ENCODE measurements around the gene ALG1L2.
"Not testable (repeated sequence)": the region's sequence is repeated elsewhere in the genome, so short reads cannot be mapped to it uniquely, and the experiment has no call there.

ALG1L2 gene

GRCh38 chr3:130136337-130136736 is 54.7 kb downstream of the ALG1L2 start:
- DNase-seq, result not testable (repeated sequence)

DNA sequence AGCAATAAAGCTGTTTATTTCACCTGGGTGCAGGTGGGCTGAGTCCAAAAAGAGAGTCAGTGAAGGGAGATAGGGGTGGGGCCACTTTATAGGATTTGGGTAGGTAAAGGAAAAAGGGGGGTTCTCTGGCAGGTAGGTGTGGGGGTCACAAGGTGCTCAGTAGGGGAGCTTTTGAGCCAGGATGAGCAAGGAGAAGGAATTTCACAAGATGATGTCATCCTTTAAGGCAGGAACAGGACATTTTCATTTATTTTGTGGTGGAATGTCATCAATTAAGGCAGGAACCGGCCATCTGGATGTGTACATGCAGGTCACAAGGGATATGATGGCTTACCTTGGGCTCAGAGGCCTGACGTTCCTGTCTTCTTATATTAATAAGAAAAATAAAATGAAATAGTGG is 56.1 kb downstream of the ALG1L2 start:
- not testable (repeated sequence) for DNase-seq

GRCh38 chr3:130138992-130139391 is 57.4 kb downstream of the ALG1L2 start:
- DNase-seq, result not testable (repeated sequence)

DNA sequence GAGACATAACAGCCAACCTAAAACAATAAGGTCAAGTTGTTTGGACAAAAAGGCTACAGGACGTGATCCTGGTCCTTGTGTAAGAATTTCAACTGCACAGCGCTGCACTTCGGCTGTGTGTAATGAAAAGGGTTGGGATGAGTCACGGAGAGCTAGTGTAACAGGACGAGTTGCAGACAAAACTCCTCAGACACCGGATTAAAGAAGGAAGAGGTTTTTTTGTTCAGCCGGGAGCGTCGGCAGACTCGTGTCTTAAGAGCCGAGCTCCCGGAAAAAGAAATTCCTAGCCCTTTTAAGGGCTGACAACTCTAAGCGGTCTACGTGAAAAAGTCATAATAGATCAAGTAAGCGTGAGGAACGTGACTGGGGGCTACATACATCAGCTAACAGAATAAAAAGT is 59.1 kb downstream of the ALG1L2 start:
- not testable (repeated sequence) for DNase-seq

DNA sequence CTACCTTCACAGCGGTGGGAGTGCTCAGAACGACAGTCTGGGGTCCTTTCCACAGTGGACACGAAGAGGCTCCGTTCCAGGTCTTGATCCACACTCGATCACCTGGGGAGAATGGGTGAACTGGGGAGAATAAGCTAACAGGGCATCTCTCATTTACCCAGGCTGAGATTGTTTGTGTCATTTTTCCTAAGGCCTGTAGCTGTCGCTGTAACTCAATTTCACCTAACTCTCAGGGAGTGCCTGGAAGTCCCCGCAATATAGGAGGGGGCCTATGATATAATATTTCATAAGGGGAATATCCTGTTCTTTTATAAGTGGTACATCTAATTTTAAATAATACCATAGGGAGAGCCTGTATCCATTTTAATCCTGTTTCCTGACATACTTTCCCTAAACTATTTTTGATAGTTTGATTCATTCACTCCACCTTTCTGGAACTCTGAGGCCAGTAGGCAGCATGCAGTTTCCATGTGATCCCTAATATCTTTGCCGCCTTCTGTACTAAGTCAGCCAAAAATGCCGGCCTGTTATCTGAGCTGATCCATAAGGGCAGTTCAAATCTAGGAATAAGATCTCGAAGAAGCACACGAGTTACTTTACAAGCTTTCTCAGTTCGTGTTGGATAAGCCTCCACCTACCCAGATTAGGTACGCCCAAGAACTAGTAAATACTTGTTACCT is 62.2 kb downstream of the ALG1L2 start:
- DNase-seq, result not testable (repeated sequence)

DNA sequence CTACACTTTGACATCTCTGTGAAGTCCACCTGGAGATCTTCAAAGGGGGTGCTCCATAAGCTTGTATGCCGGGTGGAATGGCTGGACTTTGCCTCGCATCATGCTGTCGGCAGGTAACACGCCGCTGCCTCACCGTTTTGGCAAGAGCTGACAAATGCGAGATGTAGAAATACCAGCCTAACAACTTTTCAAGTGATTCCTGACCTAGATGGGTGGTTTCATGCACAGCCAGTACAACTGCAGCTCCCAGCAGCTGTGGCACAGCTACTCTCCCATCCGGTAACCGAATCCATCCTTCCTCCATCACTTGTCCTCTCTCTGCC is 62.7 kb downstream of the ALG1L2 start:
- DNase-seq, result not testable (repeated sequence)

DNA sequence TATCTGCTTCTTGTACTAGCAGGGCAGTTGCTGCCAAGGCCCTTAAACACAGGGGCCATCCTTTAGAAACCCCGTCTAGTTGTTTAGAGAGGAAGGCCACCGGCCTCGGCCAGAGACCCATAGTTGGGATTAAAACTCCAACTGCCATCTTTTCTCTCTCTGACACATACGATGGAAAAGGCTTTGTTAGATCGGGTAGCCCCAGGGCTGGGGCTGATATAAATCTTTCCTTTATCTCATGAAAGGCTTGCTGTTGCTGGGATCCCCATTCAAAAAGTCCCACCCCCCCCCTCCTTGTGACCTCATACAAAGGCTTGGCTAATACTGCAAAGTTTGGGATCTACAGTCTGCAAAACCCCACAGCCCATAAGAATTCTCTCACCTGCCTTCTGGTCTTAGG is 63.8 kb downstream of the ALG1L2 start:
- DNase-seq, result not testable (repeated sequence)

GRCh38 chr3:130146465-130146864 is 64.8 kb downstream of the ALG1L2 start:
- not testable (repeated sequence) for DNase-seq

Measured in activated effector memory CD4-positive, alpha-beta T cell treated with Interleukin-2 at 50 U/mL for 16 hours (primary cell).